ENCODE data around the gene NFKBIE. TPM values are rescaled to one million over a fixed set of nuclear protein-coding genes. Genes with fewer than 3 reads are reported as not detected.

Gene NFKBIE
- total RNA-seq, 1 experiment from 2014 or later: 9.7 TPM

DNA sequence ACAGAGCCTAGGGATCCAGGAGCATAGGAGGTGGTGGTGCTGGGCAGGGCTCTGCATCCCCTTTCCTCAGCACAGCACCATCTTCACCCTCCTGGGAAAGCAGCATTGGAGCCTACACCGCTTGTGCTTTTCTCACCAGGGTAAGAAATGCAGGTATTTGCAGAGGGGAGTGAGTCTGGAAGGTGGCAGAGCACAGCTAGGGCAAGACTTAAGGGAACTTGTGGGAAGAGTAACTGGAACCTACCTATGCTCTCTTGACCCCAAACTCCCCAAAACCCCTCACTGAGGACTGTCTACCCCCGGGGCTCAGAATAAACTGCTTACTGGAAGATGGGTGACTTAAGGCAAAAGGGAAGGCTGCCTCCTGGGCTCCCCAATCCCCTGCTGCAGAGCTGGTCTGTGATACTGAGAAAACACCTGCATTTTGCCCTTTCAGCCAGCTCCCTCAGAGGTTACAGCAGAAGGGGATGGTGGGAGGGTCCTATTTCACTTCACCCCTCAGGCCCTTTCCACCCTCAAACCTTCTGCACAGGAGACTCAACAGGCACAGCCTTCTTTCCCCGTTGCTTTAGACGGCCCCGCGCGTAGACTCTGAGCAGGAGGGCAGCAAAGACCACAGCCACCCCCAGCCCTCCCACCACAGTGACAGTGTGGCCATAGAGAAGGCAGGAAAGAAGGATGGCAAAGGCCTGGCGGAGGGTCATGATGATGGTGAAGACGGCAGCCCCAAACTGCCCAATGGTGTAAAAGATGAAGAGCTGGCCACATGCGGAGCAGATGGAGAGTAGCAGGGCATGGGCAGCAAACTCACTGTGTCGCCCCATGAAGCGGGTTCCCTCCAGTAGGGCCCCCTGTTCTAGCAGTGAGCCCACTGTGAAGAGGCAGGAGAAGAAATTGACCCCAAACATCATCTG, 10.9 kb downstream of the NFKBIE start:
- Histone ChIP-seq H3K56ac (ENCODE audit: insufficient read length, low read depth, low read length) (no peak overlapping the region), H3T11ph (ENCODE audit: low read length) (no peak overlapping the region), H3K23me2 (ENCODE audit: insufficient read length, low read depth, low read length, poor library complexity, severe bottlenecking) (peaks cover 6% of the 10 kb centered on the region), H4K91ac (ENCODE audit: insufficient read length, low read depth, low read length) (no peak overlapping the region), H2BK5ac (ENCODE audit: insufficient read length, low read length) (no peak overlapping the region), H2BK20ac (ENCODE audit: low read depth, low read length, poor library complexity, severe bottlenecking) (no peak overlapping the region), H4K8ac (replicated peaks; ENCODE audit: insufficient read length, low read depth, low read length) (no peak overlapping the region), H3K4ac (ENCODE audit: low read depth, low read length) (no peak overlapping the region), H4K5ac (ENCODE audit: insufficient read length, low read depth, low read length) (no peak overlapping the region), H3K18ac (ENCODE audit: insufficient read length, low read depth, low read length) (no peak overlapping the region), H2BK12ac (ENCODE audit: insufficient read length, low read depth, low read length) (no peak overlapping the region), H3K79me1 (ENCODE audit: insufficient read depth, low read depth, low read length, poor library complexity, severe bottlenecking) (no peaks in the 10 kb centered on the region), H3K79me2 (ENCODE audit: insufficient read depth, low read length) (peaks cover 2% of the 10 kb centered on the region; the same call in 1 of the 2 replicates), H3K4me2 (ENCODE audit: insufficient read depth, insufficient read length, low read length) (no peak overlapping the region), H3K4me1 (ENCODE audit: insufficient read depth, low read length) (no peaks in the 10 kb centered on the region; the same call in 1 of the 2 replicates), H2AK5ac (ENCODE audit: insufficient read length, low read length) (no peak overlapping the region), H3K23ac (ENCODE audit: insufficient read length, low read depth, low read length) (no peak overlapping the region), H4K20me1 (ENCODE audit: control insufficient read depth, insufficient read depth, insufficient read length) (no peaks in the 10 kb centered on the region), H3K14ac (ENCODE audit: insufficient read depth, low read length) (no peak overlapping the region), H3K27ac (ENCODE audit: insufficient read length, low read depth, low read length) (no peak overlapping the region), H3K9ac (ENCODE audit: extremely low read depth, insufficient read length, low read length) (no peak overlapping the region), H2BK15ac (ENCODE audit: low read depth, low read length) (no peak overlapping the region), H2BK120ac (ENCODE audit: low read depth, low read length, poor library complexity, severe bottlenecking) (no peak overlapping the region), H3K9me3 (ENCODE audit: control insufficient read depth, low read depth, low read length) (no peaks in the 10 kb centered on the region), H2AFZ (ENCODE audit: low read length) (no peak overlapping the region), H3K27me3 (ENCODE audit: insufficient read depth, low read length) (no peaks in the 10 kb centered on the region)
- Mint-ChIP-seq H3K9me3 (no peaks in the 10 kb centered on the region), H3K36me3 (ENCODE audit: insufficient read depth in 1 of 3, low read depth in 3 of 3) (peaks cover 47 to 80% (median 70%) of the 10 kb centered on the region in 3 experiments), H3K4me3 (peak overlapping the region; percentile 88 to 90), H3K27ac (peak overlapping the region in 2 of 3 experiments; percentile 85 to 90; a peak in 5 of 7 replicates), H3K27me3 (ENCODE audit: low read depth) (peaks cover 11% of the 10 kb centered on the region), H3K4me1 (peaks cover 48 to 54% of the 10 kb centered on the region in 2 experiments)
- WGBS (ENCODE audit: extremely low coverage, insufficient read length, low lambda C conversion rate): no CpG with 5 or more reads among the region's 12 CpGs
- TF ChIP-seq, protein P1, sequence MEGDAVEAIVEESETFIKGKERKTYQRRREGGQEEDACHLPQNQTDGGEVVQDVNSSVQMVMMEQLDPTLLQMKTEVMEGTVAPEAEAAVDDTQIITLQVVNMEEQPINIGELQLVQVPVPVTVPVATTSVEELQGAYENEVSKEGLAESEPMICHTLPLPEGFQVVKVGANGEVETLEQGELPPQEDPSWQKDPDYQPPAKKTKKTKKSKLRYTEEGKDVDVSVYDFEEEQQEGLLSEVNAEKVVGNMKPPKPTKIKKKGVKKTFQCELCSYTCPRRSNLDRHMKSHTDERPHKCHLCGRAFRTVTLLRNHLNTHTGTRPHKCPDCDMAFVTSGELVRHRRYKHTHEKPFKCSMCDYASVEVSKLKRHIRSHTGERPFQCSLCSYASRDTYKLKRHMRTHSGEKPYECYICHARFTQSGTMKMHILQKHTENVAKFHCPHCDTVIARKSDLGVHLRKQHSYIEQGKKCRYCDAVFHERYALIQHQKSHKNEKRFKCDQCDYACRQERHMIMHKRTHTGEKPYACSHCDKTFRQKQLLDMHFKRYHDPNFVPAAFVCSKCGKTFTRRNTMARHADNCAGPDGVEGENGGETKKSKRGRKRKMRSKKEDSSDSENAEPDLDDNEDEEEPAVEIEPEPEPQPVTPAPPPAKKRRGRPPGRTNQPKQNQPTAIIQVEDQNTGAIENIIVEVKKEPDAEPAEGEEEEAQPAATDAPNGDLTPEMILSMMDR (conservative IDR thresholded peaks at IDR 0.05): no peak
- DNase-seq: peak; percentile 66

Measured in H9 (cell line).